Stimulated activated CD8-positive, alpha-beta memory T cell treated with anti-CD3 and anti-CD28 coated beads, Interleukin-12 subunit alpha, Interleukin-12 subunit beta, amount 100 ng/mL, for 4 hours (primary cell): ENCODE data around the gene CD99L2.

Experiments used
- DNase-seq: peaks from one replicate; pipeline ENCODE4 v3.0.0-alpha.2; 2020; ENCODE audit warnings: low read depth

The CD99L2 gene

GRCh38 chrX:150898343-150899190 lies at the start of gene CD99L2:
TSS of gene CD99L2 (minus strand) at chrX:150898668. CDS start at chrX:150898588, 80 bp downstream.
- peak; percentile 80 for DNase-seq

- DNase-seq = no peak
These were observed 45.8 kb upstream of the CD99L2 start for GRCh38 chrX:150944233-150944632.

GRCh38 chrX:150942942-150943594 lies 44.6 kb upstream of the CD99L2 start:
- DNase-seq = no peak

- no peak for DNase-seq
These were observed 43.1 kb upstream of the CD99L2 start for GRCh38 chrX:150941580-150941979.

- no peak for DNase-seq
These were observed 42.5 kb upstream of the CD99L2 start for GRCh38 chrX:150940844-150941495.

- DNase-seq = no peak
These were observed 38.1 kb upstream of the CD99L2 start for GRCh38 chrX:150936556-150936955.

GRCh38 chrX:150935467-150935866 lies 37.0 kb upstream of the CD99L2 start:
- DNase-seq = no peak

GRCh38 chrX:150934453-150934852 lies 36.0 kb upstream of the CD99L2 start:
- DNase-seq = no peak

- no peak for DNase-seq
These were observed 35.5 kb upstream of the CD99L2 start for GRCh38 chrX:150933945-150934350.

- no peak for DNase-seq
These were observed 30.6 kb upstream of the CD99L2 start for GRCh38 chrX:150929058-150929457.

GRCh38 chrX:150926791-150927190 lies 28.3 kb upstream of the CD99L2 start:
- DNase-seq = no peak

- DNase-seq = no peak
These were observed 27.8 kb upstream of the CD99L2 start for GRCh38 chrX:150926304-150926703.

- no peak for DNase-seq
These were observed 20.9 kb upstream of the CD99L2 start for GRCh38 chrX:150919401-150919800.

- no peak for DNase-seq
These were observed 15.0 kb upstream of the CD99L2 start for GRCh38 chrX:150913511-150913910.

- DNase-seq = no peak
These were observed 9.0 kb upstream of the CD99L2 start for GRCh38 chrX:150907474-150907873.

GRCh38 chrX:150906694-150907093 lies 8.2 kb upstream of the CD99L2 start:
- DNase-seq = no peak

GRCh38 chrX:150905293-150905692 lies 6.8 kb upstream of the CD99L2 start:
- DNase-seq = no peak

GRCh38 chrX:150903110-150903508 lies 4.6 kb upstream of the CD99L2 start:
- no peak for DNase-seq

- no peak for DNase-seq
These were observed 4.1 kb upstream of the CD99L2 start for GRCh38 chrX:150902434-150903109.

- DNase-seq = peak; percentile 3
These were observed 806 bp upstream of the CD99L2 start for GRCh38 chrX:150899191-150899757.

GRCh38 chrX:150897421-150898320 lies 797 bp downstream of the CD99L2 start:
- DNase-seq = peak; percentile 12
